ENCODE measurements around the gene ATP23. TPM values are rescaled to one million over a fixed set of nuclear protein-coding genes. Genes with fewer than 3 reads are reported as not detected.

Gene ATP23
- total RNA-seq, 1 experiment from 2014 or later: 4.7 TPM

GRCh38 chr12:57989838-57990237 is 48.5 kb downstream of the ATP23 start:
- Histone ChIP-seq H4K8ac (replicated peaks; ENCODE audit: insufficient read length, low read depth, low read length) (no peak overlapping the region), H2BK15ac (ENCODE audit: low read depth, low read length) (no peak overlapping the region), H3K4ac (ENCODE audit: low read depth, low read length) (no peak overlapping the region), H4K5ac (ENCODE audit: insufficient read length, low read depth, low read length) (no peak overlapping the region), H3K4me2 (ENCODE audit: insufficient read depth, insufficient read length, low read length) (no peak overlapping the region), H3K27me3 (ENCODE audit: insufficient read depth, low read length) (no peaks in the 10 kb centered on the region), H3K79me2 (ENCODE audit: insufficient read depth, low read length) (no peaks in the 10 kb centered on the region), H3K27ac (ENCODE audit: insufficient read length, low read depth, low read length) (no peak overlapping the region), H2BK20ac (ENCODE audit: low read depth, low read length, poor library complexity, severe bottlenecking) (no peak overlapping the region), H2BK5ac (ENCODE audit: insufficient read length, low read length) (no peak overlapping the region), H3K14ac (ENCODE audit: insufficient read depth, low read length) (no peak overlapping the region), H3K23me2 (ENCODE audit: insufficient read length, low read depth, low read length, poor library complexity, severe bottlenecking) (no peaks in the 10 kb centered on the region), H4K20me1 (ENCODE audit: control insufficient read depth, insufficient read depth, insufficient read length) (no peaks in the 10 kb centered on the region), H3K56ac (ENCODE audit: insufficient read length, low read depth, low read length) (no peak overlapping the region), H2AK5ac (ENCODE audit: insufficient read length, low read length) (no peak overlapping the region), H2BK12ac (ENCODE audit: insufficient read length, low read depth, low read length) (no peak overlapping the region), H3K23ac (ENCODE audit: insufficient read length, low read depth, low read length) (no peak overlapping the region), H3K4me1 (ENCODE audit: insufficient read depth, low read length) (no peaks in the 10 kb centered on the region), H4K91ac (ENCODE audit: insufficient read length, low read depth, low read length) (no peak overlapping the region), H2AFZ (ENCODE audit: low read length) (no peak overlapping the region), H3K9ac (ENCODE audit: extremely low read depth, insufficient read length, low read length) (no peak overlapping the region), H3K18ac (ENCODE audit: insufficient read length, low read depth, low read length) (no peak overlapping the region), H3K9me3 (ENCODE audit: control insufficient read depth, low read depth, low read length) (no peaks in the 10 kb centered on the region), H2BK120ac (ENCODE audit: low read depth, low read length, poor library complexity, severe bottlenecking) (no peak overlapping the region), H3K79me1 (ENCODE audit: insufficient read depth, low read depth, low read length, poor library complexity, severe bottlenecking) (no peaks in the 10 kb centered on the region), H3T11ph (ENCODE audit: low read length) (no peak overlapping the region)
- no peaks in the 10 kb centered on the region for H3K4me1 Mint-ChIP-seq
- no peaks in the 10 kb centered on the region; a peak in 1 of 7 replicates for H3K36me3 Mint-ChIP-seq (ENCODE audit: insufficient read depth in 1 of 3, low read depth in 3 of 3)
- no peak overlapping the region for H3K27ac Mint-ChIP-seq
- TF ChIP-seq, protein P1, sequence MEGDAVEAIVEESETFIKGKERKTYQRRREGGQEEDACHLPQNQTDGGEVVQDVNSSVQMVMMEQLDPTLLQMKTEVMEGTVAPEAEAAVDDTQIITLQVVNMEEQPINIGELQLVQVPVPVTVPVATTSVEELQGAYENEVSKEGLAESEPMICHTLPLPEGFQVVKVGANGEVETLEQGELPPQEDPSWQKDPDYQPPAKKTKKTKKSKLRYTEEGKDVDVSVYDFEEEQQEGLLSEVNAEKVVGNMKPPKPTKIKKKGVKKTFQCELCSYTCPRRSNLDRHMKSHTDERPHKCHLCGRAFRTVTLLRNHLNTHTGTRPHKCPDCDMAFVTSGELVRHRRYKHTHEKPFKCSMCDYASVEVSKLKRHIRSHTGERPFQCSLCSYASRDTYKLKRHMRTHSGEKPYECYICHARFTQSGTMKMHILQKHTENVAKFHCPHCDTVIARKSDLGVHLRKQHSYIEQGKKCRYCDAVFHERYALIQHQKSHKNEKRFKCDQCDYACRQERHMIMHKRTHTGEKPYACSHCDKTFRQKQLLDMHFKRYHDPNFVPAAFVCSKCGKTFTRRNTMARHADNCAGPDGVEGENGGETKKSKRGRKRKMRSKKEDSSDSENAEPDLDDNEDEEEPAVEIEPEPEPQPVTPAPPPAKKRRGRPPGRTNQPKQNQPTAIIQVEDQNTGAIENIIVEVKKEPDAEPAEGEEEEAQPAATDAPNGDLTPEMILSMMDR (conservative IDR thresholded peaks at IDR 0.05): no peak
- H3K9me3 Mint-ChIP-seq: peaks cover 0 to 4% of the 10 kb centered on the region in 2 experiments; a peak in 2 of 5 replicates
- no peaks in the 10 kb centered on the region for H3K27me3 Mint-ChIP-seq (ENCODE audit: low read depth)
- H3K4me3 Mint-ChIP-seq: no peak overlapping the region
- DNase-seq: no peak
